8988T (cell line): Measurements from ENCODE around the gene USP34.
"Not testable (repeated sequence)": the region's sequence is repeated elsewhere in the genome, so short reads cannot be mapped to it uniquely, and the experiment has no call there.

ENCODE experiments used
- DNase-seq: peaks from one replicate; pipeline ENCODE4 v3.0.0; 2011

Gene USP34

DNA sequence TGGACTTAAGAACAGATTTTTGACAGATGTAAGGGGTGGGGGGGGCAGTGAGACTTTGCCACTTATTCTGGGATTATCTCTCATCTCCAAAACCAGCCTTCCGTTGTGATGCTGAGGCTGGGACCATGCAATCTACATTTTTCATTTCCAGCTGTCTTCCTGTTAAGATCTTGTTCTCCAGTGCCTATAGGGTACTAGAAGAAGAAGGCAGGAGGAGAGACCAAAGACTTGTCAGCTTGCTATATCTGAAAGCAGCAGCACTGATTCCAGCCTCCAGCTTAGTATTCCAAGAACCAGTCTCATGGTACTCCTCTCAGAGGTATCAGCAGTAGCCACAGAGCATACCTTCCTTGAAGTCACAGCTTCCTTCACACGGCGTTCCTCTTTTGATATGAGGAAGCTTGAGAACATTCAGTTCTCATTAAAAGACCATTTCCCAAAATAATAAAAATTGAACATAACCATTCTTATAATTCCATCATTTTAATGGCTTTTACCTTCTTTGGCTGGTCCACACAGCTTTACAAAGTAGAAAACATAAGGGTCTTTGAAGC is 49.8 kb downstream of the USP34 start:
- no peak for DNase-seq

DNA sequence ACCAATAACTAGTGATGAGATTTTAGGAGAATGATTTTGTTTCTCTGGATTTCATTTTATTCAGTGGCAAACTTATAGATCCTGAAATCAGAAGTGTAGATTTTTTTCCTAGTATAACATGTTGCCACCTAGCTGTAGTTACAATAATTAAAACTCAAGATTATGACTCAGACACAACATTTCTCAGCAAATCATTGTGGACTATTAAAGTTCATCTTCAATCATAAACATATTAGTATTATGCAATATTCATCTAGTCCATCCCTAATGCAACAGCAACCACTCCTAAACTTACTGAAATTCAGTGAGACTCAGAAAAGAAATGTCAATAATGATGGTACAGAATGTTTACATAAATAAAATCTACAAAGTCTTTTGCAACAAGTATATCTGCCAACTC is 51.3 kb downstream of the USP34 start:
- no peak for DNase-seq

DNA sequence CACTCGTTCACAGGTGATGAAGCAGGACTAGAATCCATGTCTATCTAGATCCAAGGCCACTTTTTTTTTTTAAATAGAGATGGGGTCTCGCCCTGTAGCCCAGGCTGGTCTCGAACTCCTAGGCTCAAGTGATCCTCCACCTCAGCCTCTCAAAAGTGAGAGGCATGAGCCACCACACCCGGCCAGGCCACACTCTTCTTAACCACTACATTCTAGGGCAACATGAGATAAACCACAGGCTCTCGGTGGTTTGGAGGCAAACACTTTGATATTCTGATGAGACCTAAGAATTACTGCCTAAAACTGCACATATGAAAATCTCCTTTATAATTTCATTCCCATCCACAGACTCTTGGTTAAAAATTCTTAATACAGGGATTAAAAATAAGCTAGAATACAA is 51.8 kb downstream of the USP34 start:
- no peak for DNase-seq

DNA sequence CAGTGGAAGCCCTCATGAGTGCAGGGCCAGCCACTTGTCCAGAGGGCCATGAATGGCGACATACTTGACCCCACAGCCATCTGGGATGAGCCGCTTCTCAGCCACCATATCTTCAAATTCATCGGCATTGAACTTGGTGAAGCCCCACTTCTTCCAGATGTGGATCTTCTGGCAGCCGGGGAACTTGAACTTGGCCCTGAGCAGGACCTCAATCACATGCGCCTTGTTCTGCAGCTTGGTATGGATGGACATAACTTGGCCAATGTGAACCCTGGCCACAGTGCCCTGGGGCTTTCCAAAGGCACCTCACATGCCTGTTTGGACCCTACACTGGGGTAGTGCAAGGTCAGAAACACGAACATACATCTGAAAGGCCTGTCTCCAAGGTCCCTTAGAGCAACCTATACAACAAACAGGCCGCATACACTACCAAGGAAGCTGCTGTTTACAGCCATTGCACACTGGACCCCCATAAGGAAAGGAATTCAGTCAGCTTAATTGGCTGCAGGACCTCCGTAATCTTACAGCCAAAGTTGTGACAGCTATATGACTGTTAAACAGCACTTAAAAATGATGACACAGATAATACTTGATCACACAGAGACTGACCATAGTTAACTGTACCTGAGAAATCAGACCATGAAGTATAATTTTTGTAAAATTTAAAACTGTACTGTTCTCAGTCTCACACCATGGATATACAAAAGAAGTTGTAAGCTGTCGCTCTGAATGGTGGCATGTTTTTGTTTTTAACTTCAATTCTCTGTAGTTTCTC is 53.8 kb downstream of the USP34 start:
- no peak for DNase-seq

DNA sequence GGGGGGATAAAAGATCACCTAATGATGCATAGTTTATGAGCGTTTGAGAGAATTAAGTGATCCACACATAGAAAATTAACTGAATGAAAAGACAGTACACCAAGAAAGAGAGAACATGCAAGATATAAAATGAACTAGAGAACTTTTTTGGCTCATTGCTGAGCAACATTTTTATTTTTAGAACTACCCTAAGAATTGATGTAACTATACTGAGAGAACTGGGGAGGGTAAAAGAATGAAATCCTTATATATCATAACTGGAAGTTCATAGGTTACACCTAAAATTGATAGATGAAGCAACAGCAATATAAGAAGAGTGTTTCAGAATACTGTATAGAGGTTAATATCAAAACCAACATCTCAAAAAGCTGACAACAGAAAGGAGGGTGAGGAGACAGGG is 55.6 kb downstream of the USP34 start:
- DNase-seq = no peak

DNA sequence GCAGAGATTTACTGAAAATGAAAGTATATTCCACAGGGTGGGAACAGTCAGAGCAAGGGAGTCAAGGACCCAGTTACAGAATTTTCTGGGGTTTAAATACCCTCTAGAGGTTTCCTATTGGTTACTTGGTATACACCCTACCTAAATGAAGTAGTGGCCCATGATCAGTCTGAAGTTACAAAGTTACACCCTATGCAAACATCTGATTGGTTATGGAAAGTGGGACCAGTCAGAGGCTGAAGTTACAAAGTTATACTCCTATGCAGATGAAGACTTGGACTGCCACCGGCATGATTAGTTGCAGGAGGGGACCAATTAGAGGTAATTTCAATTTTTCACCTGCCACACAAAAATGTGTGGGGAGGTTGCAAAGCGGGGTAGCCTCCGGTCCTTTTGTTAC is 56.2 kb downstream of the USP34 start:
- no peak for DNase-seq

DNA sequence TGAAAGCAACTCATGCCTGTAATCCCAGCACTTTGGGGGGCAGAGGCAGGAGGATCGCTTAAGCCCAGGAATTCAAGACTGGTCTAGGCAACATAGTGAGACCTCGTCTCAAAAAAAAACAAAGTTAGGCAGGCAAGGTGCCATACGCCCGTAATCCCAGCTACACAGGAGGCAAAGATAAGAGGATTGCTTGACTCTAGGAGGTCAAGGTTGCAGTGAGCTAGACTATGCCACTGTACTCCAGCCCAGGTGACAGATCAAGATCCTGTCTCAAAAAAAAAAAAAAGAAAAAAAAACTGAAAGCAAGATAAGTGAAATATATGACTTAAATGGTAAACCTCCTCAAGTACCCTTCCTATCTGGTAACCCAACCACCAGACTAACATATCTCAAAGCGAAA is 59.8 kb downstream of the USP34 start:
- no peak for DNase-seq

DNA sequence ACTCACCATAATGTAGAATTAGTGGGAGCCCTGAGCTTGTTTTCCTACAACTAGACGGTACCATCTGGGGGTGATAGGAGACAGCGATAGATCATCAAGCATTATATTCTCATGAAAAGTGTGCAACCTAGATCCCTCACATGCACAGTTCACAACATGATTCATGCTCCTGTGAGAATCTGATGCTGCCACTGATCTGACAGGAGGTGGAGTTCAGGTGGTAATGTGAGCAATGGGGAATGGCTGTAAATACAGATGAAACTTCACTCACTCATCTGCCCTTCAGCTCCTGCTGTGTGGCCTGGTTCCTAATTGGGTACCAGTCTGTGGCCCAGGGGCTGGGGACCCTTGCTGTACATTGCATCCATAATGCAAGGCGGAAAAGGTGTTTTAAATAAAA is 60.7 kb downstream of the USP34 start:
- no peak for DNase-seq

DNA sequence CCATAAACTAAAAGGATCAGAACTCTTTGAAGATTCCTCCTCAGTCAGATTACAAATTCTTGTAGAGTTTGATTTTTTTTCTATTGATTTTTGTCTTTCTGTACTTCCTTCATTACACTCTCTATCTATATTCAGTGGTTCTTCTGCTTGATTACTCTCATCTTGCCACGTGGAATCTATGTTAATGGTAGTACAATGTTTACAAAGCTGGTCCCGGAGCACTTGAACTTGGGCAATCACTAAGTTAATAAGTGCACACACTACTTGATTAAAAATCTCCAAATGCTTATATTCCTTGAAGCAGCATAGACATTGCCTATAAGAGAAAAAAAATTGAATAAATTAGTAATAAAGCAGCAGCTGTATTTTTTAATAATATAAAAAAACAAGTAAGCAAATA is 65.1 kb downstream of the USP34 start:
- DNase-seq = no peak

DNA sequence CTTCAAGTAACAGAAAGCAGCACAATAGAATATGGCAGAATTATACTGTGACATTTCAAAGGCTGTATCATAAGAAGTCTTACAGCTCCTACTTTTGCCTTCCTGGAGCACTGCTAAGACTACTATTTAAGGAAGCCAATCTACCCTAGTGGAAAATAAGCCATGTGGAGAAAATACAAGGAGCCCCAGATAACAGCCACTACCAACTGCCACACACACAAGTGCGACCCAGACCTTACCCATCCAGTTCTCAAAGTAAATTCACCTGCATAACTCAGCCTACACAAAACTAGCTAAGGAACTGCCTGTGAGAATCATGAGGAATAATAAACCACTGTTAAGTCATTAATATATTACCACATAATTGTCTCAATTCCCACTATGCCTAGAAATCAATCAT is 66.4 kb downstream of the USP34 start:
- no peak for DNase-seq

DNA sequence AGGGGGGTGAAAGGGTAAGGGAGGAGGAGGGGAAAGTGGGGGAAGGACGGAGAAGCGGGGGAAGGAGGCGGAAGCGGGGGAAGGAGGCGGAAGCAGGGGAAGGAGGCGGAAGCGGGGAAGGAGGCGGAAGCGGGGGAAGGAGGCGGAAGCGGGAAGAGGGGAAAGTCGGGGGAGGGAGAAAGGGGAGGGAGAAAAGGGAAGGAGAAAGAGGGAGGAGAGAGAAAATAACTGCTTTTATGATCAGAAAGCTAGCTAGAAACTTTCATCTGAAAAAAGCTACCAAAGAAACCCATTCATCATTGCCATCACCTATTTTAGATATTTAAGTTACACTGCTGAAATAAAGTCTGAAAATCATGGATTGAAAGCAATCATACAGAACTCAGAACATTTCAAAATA is 72.5 kb downstream of the USP34 start:
- DNase-seq = no peak

DNA sequence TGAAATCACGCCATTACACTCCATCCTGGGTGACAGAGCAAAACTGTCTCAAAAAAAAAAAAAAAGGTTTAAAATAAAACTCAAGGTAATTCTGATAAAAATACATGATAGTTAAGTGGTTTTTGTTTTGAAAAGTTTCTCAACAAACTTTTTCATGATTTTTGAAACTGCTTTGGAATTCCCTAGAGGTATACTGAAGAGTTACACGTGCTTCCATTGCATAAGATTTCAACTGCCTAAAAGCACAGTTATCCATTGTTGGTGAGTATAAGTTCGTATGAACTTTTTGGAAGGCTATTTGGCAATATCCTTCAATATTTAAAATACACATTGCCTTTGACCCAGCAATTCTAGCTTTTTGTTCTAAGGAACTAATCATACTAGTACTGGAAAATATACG is 74.9 kb downstream of the USP34 start:
- DNase-seq = no peak

DNA sequence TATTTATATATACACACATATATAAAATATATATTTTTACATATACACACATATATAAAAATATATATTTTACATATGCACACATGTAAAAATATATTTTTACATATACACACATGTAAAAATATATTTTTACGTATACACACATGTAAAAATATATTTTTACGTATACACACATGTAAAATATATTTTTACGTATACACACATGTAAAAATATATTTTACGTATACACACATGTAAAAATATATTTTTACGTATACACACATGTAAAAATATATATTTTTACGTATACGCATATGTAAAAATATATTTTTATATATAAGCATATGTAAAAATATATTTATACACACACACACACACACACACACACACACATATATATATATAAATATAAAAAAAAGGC is 83.3 kb downstream of the USP34 start:
- not testable (repeated sequence) for DNase-seq

DNA sequence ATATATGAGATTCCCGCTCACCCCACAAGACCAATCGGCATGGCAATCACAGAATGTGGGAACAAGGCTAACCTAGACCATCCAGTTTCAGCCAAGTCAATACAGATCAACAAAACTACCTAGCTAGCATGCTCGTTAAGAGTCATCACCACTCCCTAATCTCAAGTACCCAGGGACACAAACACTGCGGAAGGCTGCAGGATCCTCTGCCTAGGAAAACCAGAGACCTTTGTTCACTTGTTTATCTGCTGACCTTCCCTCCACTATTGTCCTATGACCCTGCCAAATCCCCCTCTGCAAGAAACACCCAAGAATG is 90.0 kb downstream of the USP34 start:
- not testable (repeated sequence) for DNase-seq

DNA sequence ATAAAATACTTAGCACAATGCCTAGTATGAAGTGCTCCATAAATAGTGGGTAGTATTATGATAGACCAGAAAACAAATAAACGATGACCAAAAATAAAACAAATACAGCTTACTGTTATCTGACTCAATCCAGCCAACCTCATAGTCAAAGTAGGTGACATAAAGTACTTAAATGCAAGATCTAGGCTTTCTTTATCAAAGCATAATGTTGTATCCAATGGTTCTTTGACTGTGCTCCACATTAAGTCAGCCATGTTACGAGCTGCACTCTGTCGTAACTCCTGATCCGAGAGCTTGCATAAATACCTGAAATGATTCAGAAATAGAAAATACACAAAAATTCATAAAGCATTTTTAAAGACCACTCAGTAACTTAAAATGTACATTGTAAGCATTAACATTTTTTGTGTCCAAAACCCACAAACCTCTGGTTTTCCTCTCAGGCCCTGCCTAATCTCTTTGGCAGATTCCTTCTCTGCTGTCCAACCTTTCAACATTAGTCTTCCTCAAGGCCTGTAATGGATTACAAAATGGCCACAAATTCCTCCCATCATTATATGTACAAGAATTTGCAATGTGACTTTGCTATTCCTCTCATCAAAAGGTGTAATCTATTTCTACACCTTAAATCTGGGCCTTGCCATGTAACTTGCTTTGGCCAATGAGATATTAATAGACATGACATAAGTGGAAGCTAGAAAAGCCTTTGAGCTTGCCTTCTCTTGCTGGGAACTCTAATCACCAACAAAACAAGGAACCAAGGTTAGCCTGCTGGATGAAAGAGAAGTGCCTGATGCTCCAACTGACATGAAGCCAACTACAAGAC is 90.6 kb downstream of the USP34 start:
- no peak for DNase-seq

DNA sequence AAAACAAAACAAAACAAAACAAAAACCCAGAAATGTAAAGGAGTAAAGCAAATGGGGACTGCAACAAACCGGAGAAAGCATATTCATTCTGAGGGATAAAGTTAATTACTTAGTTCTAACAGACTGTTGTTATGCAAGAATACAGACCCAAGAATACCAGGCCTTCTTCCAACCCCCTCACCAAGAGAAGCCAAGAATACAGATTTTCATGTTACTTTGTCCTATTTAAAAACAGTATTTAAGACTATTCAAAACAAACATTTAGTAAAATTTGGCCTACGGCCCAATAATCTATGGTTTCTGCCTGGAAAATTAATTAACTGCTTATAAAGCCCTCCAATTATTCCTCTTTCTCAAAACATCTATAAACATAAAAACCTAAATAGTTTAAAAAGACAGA is 91.4 kb downstream of the USP34 start:
- DNase-seq = no peak

DNA sequence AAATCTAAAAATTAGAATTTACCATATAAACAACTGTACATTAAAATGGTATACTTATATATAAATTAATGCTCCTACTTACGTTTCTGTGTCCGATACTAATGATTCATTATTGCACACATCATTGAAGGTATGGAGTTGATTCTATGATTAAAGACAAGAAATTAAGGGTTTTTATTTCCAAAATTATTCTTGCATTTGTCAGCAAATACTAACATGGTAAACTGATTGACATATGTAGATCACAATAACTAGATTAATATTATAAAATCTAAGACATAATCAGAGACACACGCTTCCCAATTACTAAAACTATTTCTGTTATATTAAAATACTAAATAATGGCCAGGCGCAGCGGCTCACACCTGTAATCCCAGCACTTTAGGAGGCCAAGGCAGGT is 92.6 kb downstream of the USP34 start:
- DNase-seq = no peak

DNA sequence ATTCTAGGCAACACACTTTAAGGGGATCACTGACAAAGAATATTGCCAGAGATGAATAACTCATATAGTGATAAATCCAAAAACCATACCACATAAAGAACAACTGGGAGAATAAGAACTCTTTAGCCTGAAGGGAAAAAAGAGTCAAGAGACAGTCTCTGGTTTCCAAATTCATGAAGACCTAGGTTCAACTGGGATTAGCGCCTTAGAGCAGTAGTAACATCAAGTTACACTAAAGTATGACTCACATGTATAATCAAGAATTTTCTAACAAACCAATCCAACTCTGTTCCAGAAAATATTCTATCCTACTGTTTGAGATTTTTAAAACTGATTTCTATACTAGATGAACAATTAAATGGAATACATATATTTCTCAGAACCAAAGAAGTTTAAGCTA is 93.8 kb downstream of the USP34 start:
- DNase-seq = no peak

DNA sequence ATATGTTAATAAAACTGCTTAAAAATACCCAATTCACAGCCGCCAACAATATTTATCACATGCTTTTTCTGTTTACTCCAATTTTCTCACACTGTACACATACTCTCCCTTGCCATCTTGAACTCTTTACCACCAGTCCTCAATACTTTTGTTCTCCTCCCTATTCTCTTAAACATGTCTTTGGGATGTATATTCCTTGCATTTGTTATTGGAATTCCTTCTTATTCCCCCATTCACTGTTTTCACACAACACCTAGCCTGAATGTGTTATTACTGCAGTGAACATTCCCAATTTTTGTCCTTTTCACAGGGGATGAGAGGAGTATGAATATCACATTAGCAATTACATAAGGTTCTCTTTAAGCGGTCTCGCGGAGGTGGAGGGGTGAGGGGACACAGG is 94.7 kb downstream of the USP34 start:
- DNase-seq = no peak

DNA sequence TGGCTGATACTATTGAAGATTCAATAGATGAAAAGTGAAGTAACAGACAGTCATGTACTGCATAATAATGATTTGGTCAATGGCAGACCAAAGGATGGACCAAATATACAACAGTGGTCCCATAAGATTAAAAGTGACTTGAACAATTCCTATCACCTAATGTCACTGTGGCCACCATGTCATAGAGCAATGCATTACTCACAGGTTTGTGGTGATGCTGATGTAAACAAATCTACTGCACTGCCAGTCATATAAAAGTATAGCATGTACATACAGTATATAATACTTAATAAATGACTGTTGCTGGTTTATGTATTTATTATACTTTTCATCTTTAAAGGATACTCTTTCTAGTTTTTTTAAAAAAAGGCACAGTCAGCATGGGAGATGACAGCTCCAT is 99.9 kb downstream of the USP34 start:
- no peak for DNase-seq

DNA sequence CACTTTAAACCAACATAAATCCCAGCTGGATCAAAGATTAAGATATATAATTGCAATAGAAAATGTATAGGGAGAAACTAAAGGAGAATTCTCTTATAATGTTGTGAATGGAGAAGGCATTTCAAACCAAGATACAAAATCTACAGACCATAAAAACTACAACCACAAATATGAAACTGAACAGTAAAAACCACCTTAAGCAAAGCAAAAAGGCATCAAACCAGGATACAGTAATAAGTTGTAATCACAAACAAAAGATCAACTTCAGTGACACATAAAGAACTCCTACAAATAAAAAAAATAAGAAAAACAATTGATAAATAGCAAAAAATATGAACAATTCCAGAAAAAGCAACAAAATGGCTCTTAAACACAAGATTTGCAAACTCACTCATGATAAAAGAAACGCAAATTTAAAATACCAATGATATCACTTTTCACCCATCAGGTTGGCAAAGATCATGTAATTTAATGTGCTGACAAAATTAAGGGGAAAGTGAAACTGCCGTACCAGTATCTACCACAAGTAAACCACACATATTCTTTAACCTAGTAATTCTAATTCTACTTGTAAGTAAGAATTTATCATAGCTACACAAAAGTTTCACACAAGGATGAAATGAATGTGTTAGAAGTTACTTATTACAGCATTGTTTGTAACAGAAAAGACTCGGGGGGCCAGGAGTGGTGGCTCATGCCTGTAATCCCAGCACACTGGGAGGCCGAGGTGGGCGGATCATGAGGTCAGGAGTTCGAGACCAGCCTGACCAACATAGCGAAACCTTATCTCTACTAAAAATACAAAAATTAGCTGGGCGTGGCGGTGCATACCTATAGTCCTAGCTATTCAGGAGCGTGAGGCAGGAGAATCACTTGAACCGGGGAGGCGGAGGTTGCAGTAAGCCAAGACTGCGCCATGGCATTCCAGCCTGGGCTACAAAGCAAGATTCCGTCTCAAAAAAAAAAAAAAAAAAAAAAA is 101.9 kb downstream of the USP34 start:
- DNase-seq = no peak

DNA sequence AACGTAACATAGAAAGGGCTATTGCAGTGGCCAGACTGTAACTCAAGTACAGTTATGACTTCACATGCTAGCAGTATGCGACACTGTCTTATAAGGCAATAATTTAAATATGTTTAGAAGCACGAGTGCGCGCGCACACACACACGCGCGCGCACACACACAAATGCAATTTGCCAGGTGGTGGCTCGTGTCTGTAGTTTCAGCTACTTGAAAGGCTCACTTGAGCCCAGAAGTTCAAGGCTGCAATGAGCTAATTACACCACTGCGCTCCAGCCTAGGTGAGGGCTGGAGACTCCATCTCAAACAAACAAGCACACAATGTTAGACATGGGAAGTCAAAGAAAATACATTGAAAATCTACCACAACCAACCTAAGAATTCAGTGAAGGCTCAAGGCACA is 103.7 kb downstream of the USP34 start:
- no peak for DNase-seq

DNA sequence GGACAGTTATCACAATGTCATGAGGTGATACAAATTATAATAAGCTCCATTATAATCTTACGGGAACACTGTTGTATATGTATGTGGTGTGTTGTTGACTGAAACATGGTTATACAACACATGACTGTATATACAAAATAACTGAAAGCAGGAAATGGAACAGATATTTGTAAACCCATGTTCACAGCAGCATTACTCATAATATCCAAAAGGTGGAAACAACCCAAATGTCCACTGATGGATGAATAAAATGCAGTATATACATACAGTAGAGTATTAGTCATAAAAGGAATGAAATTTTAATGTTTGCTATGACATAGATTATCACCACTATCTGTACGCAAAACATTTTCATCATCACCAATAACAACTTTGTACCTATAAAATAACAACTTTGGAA is 107.3 kb downstream of the USP34 start:
- DNase-seq = no peak
